HCT116 (cell line): ENCODE results near the gene ACTL10. TPM values are rescaled to one million over a fixed set of nuclear protein-coding genes. Genes with fewer than 3 reads are reported as not detected.

ENCODE experiments used
- ATAC-seq: fragments of 200-7000 bp; cut with Tn5 transposase; 2 replicates; pipeline ENCODE4 v1.9.1; 2020; ENCODE audit warnings: mild to moderate bottlenecking, moderate library complexity
- BruUV-seq: library from RNA; stranded (reverse); fragments of 400-500 nt; replicated peaks from 2 replicates; lab custom pipeline; 2021; lab: Mats Ljungman, UMichigan
- CTCF ChIA-PET: fragments of 300-600 bp; sonication (Branson Sonifier 250); formaldehyde crosslinking; loops from one replicate; lab custom pipeline; 2021; ENCODE audit warnings: antibody characterized with exemption; lab: Charles Lee
- POLR2A ChIA-PET: fragments of 300-600, 350-600 bp; sonication (Branson Sonifier 250); formaldehyde crosslinking; loops from one replicate; lab custom pipeline; 2021; ENCODE audit warnings: antibody characterized with exemption; lab: Charles Lee
- RAD21 ChIA-PET, 2 experiments: fragments of 300-600 bp; sonication (Branson Sonifier 250); formaldehyde crosslinking; loops; one replicate each; lab custom pipeline; 2023; ENCODE audit warnings: low total read pairs in 2 of 2; ENCODE audit not compliant: uncharacterized antibody in 2 of 2, unreplicated experiment in 2 of 2, low non-redundant PET in 1 of 2; lab: Charles Lee
- DNase-seq: peaks from one replicate; pipeline ENCODE4 v3.0.0-alpha.2; 2010; ENCODE audit warnings: low read depth, low spot score
- H2AFZ ChIP-seq: fragments of 200-600 bp; shearing (Covaris generic), sonication (generic); 2 replicates; pipeline ENCODE4 v1.6.1; 2017; ENCODE audit warnings: low read depth, mixed run types, mixed read lengths, antibody characterized with exemption, low read length; ENCODE audit not compliant: poor library complexity, severe bottlenecking
- H3K27ac ChIP-seq: 2 replicates; pipeline ENCODE4 v1.5.1; 2012; ENCODE audit warnings: low read depth, low read length
- H3K27me3 ChIP-seq: fragments of 200-600 bp; sonication (generic); 2 replicates; pipeline ENCODE4 v1.6.1; 2016; ENCODE audit warnings: mixed run types, low read length, mixed read lengths; ENCODE audit not compliant: insufficient read depth
- H3K36me3 ChIP-seq, 2 experiments: fragments of 200-500 bp in 1 of 2; fragments of 200-600 bp in 1 of 2; sonication (Bioruptor generic) in 1 of 2; sonication (generic) in 1 of 2; 2 replicates each; pipeline versions ENCODE4 v1.5.1 to v1.6.1; 2014 to 2016; ENCODE audit warnings: low read length in 2 of 2, inconsistent platforms in 1 of 2, mixed read lengths in 1 of 2, mixed run types in 1 of 2; ENCODE audit not compliant: insufficient read depth in 2 of 2, control insufficient read depth in 1 of 2
- H3K4me1 ChIP-seq, 2 experiments: fragments of 200-600 bp in 1 of 2; sonication (generic) in 1 of 2; 2 replicates each; pipeline versions ENCODE4 v1.5.1 to v1.6.1; 2012 to 2017; ENCODE audit warnings: low read length in 2 of 2, inconsistent platforms in 1 of 2, mild to moderate bottlenecking in 1 of 2, mixed read lengths in 1 of 2, mixed run types in 1 of 2, moderate library complexity in 1 of 2; ENCODE audit not compliant: insufficient read depth in 2 of 2, control insufficient read depth in 1 of 2
- H3K4me2 ChIP-seq: fragments of 200-600 bp; sonication (generic); 2 replicates; pipeline ENCODE4 v1.6.1; 2017; ENCODE audit warnings: mixed run types, low read length, mixed read lengths
- H3K4me3 ChIP-seq, 2 experiments: fragments of 200-600 bp in 1 of 2; sonication (generic) in 1 of 2; replicated peaks in 1 of 2; 2 replicates each; pipeline ENCODE4 v1.5.1; 2011 to 2016; ENCODE audit warnings: low read length in 2 of 2, control low read depth in 1 of 2, low read depth in 1 of 2, mild to moderate bottlenecking in 1 of 2, mixed read lengths in 1 of 2, mixed run types in 1 of 2
- H3K79me2 ChIP-seq: fragments of 200-600 bp; sonication (generic); 2 replicates; pipeline ENCODE4 v1.6.1; 2017; ENCODE audit warnings: mild to moderate bottlenecking, mixed run types, low read length, moderate library complexity, mixed read lengths; ENCODE audit not compliant: insufficient read depth
- H3K9ac ChIP-seq: fragments of 200-600 bp; sonication (generic); 2 replicates; pipeline ENCODE4 v1.6.1; 2016; ENCODE audit warnings: low read length, mixed read lengths
- H3K9me2 ChIP-seq: fragments of 200-600 bp; sonication (generic), shearing (Covaris generic); 2 replicates; pipeline ENCODE4 v1.6.1; 2017; ENCODE audit warnings: mixed run types, mild to moderate bottlenecking, moderate library complexity; ENCODE audit not compliant: insufficient read depth
- H3K9me3 ChIP-seq, 2 experiments: fragments of 200-500 bp in 1 of 2; fragments of 200-600 bp in 1 of 2; sonication (Bioruptor generic) in 1 of 2; sonication (generic) in 1 of 2; 2 replicates each; pipeline ENCODE4 v1.6.1; 2014 to 2017; ENCODE audit warnings: low read length in 2 of 2, mixed read lengths in 2 of 2, inconsistent platforms in 1 of 2, low read depth in 1 of 2, mild to moderate bottlenecking in 1 of 2, mixed run types in 1 of 2, moderate library complexity in 1 of 2; ENCODE audit not compliant: control insufficient read depth in 1 of 2, insufficient read depth in 1 of 2
- H4K20me1 ChIP-seq: fragments of 200-600 bp; sonication (generic), shearing (Covaris generic); 2 replicates; pipeline ENCODE4 v1.6.1; 2017; ENCODE audit warnings: mixed run types, mild to moderate bottlenecking, moderate library complexity; ENCODE audit not compliant: insufficient read depth
- EGR1 ChIP-seq: IDR thresholded peaks from 2 replicates; pipeline ENCODE4 v1.6.1; 2012; ENCODE audit warnings: low read depth
- ELF1 ChIP-seq: IDR thresholded peaks from 2 replicates; pipeline ENCODE4 v1.6.1; 2012; ENCODE audit warnings: low read depth, borderline replicate concordance
- EZH2phosphoT487 ChIP-seq: fragments of 200-600 bp; IDR thresholded peaks from 2 replicates; pipeline ENCODE4 v1.6.1; 2018; ENCODE audit warnings: antibody characterized with exemption, borderline replicate concordance
- JUND ChIP-seq: IDR thresholded peaks from 2 replicates; pipeline ENCODE4 v1.6.1; 2012
- RAD21 ChIP-seq: IDR thresholded peaks from 2 replicates; pipeline ENCODE4 v1.6.1; 2012; ENCODE audit warnings: low read depth, mild to moderate bottlenecking
- SP1 ChIP-seq: IDR thresholded peaks from 2 replicates; pipeline ENCODE4 v1.6.1; 2012; ENCODE audit warnings: low read depth
- ZNF274 ChIP-seq: fragments of 200-500 bp; sonication (Bioruptor generic); IDR thresholded peaks from 2 replicates; pipeline ENCODE4 v1.6.1; 2014; ENCODE audit warnings: mild to moderate bottlenecking, low read depth, low read length, inconsistent platforms
- intact Hi-C: fragments of 100-400 bp; cut with micrococcal nuclease; formaldehyde crosslinking; loops from 2 replicates; pipeline ENCODE4 v1.10.0; 2022
- total RNA-seq: library from RNA; stranded (reverse); gene quantifications from one replicate; pipeline ENCODE4 v1.2.1, GENCODE V29; 2021; ENCODE audit not compliant: unreplicated experiment
- TF ChIP-seq, protein P1 (sequence below), 3 experiments: fragments of 200-600 bp in 1 of 3; sonication (generic) in 1 of 3; IDR thresholded peaks in 2 of 3; conservative IDR thresholded peaks in 1 of 3; 2 replicates each; pipeline ENCODE4 v1.5.1; 2012 to 2017; ENCODE audit warnings: low read depth in 2 of 3, low read length in 2 of 3, antibody characterized with exemption in 1 of 3, borderline replicate concordance in 1 of 3, control low read depth in 1 of 3, mild to moderate bottlenecking in 1 of 3, mixed read lengths in 1 of 3, mixed run types in 1 of 3, moderate library complexity in 1 of 3; ENCODE audit not compliant: insufficient read depth in 1 of 3
- TF ChIP-seq, protein P2 (sequence below): IDR thresholded peaks from 2 replicates; pipeline ENCODE4 v1.6.1; 2012; ENCODE audit warnings: low read depth
- TF ChIP-seq, protein P3 (sequence below): IDR thresholded peaks from 2 replicates; pipeline ENCODE4 v1.6.1; 2011; ENCODE audit warnings: mild to moderate bottlenecking, low read length, moderate library complexity; ENCODE audit not compliant: insufficient replicate concordance; ENCODE audit errors: extremely low read depth

The ACTL10 gene
- total RNA-seq, 1 experiment from 2014 or later = 0.22 TPM

DNA sequence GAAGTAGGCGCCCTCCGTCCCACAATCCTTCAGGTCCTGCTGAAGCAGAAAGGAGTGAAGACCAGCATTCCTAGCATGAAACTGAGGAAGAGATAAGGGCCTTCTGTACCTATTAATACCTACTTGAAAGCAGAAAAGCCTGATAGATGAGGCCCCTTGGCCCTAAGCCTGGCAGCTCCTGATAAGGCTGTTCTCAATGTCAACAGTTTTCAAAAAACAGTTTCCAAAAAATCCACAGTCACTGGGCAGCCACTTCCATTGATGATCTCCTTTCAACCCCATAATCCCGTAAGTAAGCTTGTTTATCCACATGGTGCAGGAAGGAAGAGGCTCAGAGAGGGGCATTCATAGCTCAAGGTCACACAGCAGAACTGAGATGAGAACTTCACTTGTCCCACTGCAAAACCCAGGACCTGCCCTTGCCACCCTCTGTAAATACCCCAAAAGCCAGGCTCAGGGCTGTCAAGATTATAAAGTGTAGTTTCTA is 22.2 kb downstream of the ACTL10 start:
- DNase-seq (no peak), ATAC-seq (no peak)
- intact Hi-C loops = no loop called here
- H3K36me3 ChIP-seq = no peaks in the 10 kb centered on the region
- H3K27ac ChIP-seq = no peak overlapping the region
- no peak overlapping the region for H3K4me2 ChIP-seq
- no peaks in the 10 kb centered on the region for H3K9me2 ChIP-seq
- H3K79me2 ChIP-seq = peaks cover 16% of the 10 kb centered on the region
- no peaks in the 10 kb centered on the region for H4K20me1 ChIP-seq
- no peak for TF ChIP-seq EGR1
- no peak for TF ChIP-seq SP1
- TF ChIP-seq JUND = no peak
- TF ChIP-seq ZNF274 = no peak
- TF ChIP-seq, protein P1, sequence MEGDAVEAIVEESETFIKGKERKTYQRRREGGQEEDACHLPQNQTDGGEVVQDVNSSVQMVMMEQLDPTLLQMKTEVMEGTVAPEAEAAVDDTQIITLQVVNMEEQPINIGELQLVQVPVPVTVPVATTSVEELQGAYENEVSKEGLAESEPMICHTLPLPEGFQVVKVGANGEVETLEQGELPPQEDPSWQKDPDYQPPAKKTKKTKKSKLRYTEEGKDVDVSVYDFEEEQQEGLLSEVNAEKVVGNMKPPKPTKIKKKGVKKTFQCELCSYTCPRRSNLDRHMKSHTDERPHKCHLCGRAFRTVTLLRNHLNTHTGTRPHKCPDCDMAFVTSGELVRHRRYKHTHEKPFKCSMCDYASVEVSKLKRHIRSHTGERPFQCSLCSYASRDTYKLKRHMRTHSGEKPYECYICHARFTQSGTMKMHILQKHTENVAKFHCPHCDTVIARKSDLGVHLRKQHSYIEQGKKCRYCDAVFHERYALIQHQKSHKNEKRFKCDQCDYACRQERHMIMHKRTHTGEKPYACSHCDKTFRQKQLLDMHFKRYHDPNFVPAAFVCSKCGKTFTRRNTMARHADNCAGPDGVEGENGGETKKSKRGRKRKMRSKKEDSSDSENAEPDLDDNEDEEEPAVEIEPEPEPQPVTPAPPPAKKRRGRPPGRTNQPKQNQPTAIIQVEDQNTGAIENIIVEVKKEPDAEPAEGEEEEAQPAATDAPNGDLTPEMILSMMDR (IDR thresholded peaks at IDR 0.05 in 2 of 3, conservative IDR thresholded peaks at IDR 0.05 in 1 of 3; ENCODE audit: borderline replicate concordance in 1 of 3, insufficient read depth in 1 of 3, low read depth in 2 of 3, low read length in 2 of 3) = no peak
- ChIA-PET POLR2A (no interaction called here), RAD21 (no interaction called here), CTCF (no interaction called here)
- H3K4me1 ChIP-seq = peaks cover 13 to 32% of the 10 kb centered on the region in 2 experiments
- H2AFZ ChIP-seq = no peak overlapping the region
- BruUV-seq = no TSS peak
- H3K27me3 ChIP-seq = no peaks in the 10 kb centered on the region
- no peak overlapping the region for H3K4me3 ChIP-seq
- no peak overlapping the region for H3K9ac ChIP-seq
- H3K9me3 ChIP-seq = no peaks in the 10 kb centered on the region

DNA sequence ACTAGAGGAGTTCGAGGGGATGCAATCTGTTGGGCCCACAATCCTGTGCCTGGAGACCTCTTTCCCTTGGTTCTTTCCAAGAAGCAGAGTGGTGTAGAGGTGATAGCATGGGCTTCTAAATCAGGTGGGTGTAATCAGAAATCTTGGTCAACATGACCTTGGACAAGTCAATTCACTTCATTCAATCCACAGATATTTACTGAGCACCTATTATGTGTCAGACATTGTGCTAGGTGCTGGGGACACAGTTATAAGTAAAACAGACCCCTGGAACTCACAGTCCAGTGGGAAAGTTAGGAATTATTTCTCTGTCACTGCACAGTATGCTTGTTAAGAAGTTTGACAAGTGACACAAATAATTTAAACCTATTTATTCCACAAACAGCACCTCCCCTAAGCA is 22.8 kb downstream of the ACTL10 start:
- Histone ChIP-seq H3K79me2 (peaks cover 11% of the 10 kb centered on the region), H3K9me3 (no peaks in the 10 kb centered on the region), H3K4me1 (peaks cover 12 to 28% of the 10 kb centered on the region in 2 experiments), H3K4me3 (no peak overlapping the region), H3K4me2 (peak overlapping the region; percentile 32; the same call in 1 of the 2 replicates), H3K9me2 (no peaks in the 10 kb centered on the region), H3K27me3 (no peaks in the 10 kb centered on the region), H2AFZ (no peak overlapping the region), H3K36me3 (no peaks in the 10 kb centered on the region), H3K27ac (no peak overlapping the region), H4K20me1 (no peaks in the 10 kb centered on the region), H3K9ac (no peak overlapping the region)
- POLR2A ChIA-PET = no interaction called here
- intact Hi-C loops = no loop called here
- DNase-seq (no peak), ATAC-seq (no peak)
- CTCF ChIA-PET = no interaction called here
- RAD21 ChIA-PET = no interaction called here
- no TSS peak for BruUV-seq
- TF ChIP-seq JUND = no peak
- TF ChIP-seq ELF1 = no peak
- TF ChIP-seq EZH2phosphoT487 = no peak
- no peak for TF ChIP-seq RAD21
- TF ChIP-seq, protein P2, sequence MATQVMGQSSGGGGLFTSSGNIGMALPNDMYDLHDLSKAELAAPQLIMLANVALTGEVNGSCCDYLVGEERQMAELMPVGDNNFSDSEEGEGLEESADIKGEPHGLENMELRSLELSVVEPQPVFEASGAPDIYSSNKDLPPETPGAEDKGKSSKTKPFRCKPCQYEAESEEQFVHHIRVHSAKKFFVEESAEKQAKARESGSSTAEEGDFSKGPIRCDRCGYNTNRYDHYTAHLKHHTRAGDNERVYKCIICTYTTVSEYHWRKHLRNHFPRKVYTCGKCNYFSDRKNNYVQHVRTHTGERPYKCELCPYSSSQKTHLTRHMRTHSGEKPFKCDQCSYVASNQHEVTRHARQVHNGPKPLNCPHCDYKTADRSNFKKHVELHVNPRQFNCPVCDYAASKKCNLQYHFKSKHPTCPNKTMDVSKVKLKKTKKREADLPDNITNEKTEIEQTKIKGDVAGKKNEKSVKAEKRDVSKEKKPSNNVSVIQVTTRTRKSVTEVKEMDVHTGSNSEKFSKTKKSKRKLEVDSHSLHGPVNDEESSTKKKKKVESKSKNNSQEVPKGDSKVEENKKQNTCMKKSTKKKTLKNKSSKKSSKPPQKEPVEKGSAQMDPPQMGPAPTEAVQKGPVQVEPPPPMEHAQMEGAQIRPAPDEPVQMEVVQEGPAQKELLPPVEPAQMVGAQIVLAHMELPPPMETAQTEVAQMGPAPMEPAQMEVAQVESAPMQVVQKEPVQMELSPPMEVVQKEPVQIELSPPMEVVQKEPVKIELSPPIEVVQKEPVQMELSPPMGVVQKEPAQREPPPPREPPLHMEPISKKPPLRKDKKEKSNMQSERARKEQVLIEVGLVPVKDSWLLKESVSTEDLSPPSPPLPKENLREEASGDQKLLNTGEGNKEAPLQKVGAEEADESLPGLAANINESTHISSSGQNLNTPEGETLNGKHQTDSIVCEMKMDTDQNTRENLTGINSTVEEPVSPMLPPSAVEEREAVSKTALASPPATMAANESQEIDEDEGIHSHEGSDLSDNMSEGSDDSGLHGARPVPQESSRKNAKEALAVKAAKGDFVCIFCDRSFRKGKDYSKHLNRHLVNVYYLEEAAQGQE = no peak
- TF ChIP-seq, protein P3, sequence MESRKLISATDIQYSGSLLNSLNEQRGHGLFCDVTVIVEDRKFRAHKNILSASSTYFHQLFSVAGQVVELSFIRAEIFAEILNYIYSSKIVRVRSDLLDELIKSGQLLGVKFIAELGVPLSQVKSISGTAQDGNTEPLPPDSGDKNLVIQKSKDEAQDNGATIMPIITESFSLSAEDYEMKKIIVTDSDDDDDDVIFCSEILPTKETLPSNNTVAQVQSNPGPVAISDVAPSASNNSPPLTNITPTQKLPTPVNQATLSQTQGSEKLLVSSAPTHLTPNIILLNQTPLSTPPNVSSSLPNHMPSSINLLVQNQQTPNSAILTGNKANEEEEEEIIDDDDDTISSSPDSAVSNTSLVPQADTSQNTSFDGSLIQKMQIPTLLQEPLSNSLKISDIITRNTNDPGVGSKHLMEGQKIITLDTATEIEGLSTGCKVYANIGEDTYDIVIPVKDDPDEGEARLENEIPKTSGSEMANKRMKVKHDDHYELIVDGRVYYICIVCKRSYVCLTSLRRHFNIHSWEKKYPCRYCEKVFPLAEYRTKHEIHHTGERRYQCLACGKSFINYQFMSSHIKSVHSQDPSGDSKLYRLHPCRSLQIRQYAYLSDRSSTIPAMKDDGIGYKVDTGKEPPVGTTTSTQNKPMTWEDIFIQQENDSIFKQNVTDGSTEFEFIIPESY = no peak
